K562 (cell line): ENCODE data around the gene BNIP1. TPM values are rescaled to one million over a fixed set of nuclear protein-coding genes. Genes with fewer than 3 reads are reported as not detected.

Experiments used
- CHD4 ChIP-seq: fragments of 200-600 bp; sonication (generic); IDR thresholded peaks from 3 replicates; pipeline ENCODE4 v1.6.1; 2012; ENCODE audit warnings: low read depth, mild to moderate bottlenecking, mixed read lengths, low read length, inconsistent platforms; ENCODE audit not compliant: insufficient read depth, insufficient replicate concordance, poor library complexity, severe bottlenecking
- DACH1 ChIP-seq: fragments of 450-650 bp; IDR thresholded peaks from 2 replicates; pipeline ENCODE4 v1.6.1; 2018; ENCODE audit not compliant: partially characterized antibody
- DNMT1 ChIP-seq: fragments of 450-650 bp; IDR thresholded peaks from 2 replicates; pipeline ENCODE4 v1.6.1; 2016; ENCODE audit warnings: antibody characterized with exemption, mild to moderate bottlenecking
- HCFC1 ChIP-seq: IDR thresholded peaks from 2 replicates; pipeline ENCODE4 v1.6.1; 2012; ENCODE audit warnings: low read depth, low read length, improper control_type of control experiment
- MNT ChIP-seq, 2 experiments: fragments of 450-650 bp; conservative IDR thresholded peaks; 2 replicates each; pipeline ENCODE4 v1.6.1; 2017; ENCODE audit warnings: mild to moderate bottlenecking in 2 of 2, moderate library complexity in 2 of 2
- PBX2 ChIP-seq, 2 experiments: IDR thresholded peaks in 1 of 2; conservative IDR thresholded peaks in 1 of 2; 2 replicates each; pipeline ENCODE4 v1.6.1; 2016; ENCODE audit warnings: low read depth in 2 of 2, mild to moderate bottlenecking in 1 of 2, missing compliant biosample characterization in 1 of 2, missing genetic modification characterization in 1 of 2, moderate library complexity in 1 of 2
- SETDB1 ChIP-seq: IDR thresholded peaks from one replicate; pipeline ENCODE4 v1.6.1; 2012; ENCODE audit warnings: low read length, control low read depth, inconsistent platforms
- SMAD1 ChIP-seq: fragments of 150-350 bp; IDR thresholded peaks from 2 replicates; pipeline ENCODE4 v1.6.1; 2014; ENCODE audit warnings: low read length, low read depth; ENCODE audit not compliant: partially characterized antibody
- SOX6 ChIP-seq: fragments of 450-650 bp; IDR thresholded peaks from 2 replicates; pipeline ENCODE4 v1.6.1; 2014; ENCODE audit warnings: mild to moderate bottlenecking
- SP1 ChIP-seq: sonication (generic); formaldehyde crosslinking; IDR thresholded peaks from 2 replicates; pipeline ENCODE4 v1.8.1; 2022; ENCODE audit warnings: mild to moderate bottlenecking, missing genetic modification reagents
- STAT5A ChIP-seq: IDR thresholded peaks from 2 replicates; pipeline ENCODE4 v1.6.1; 2012; ENCODE audit warnings: low read length, inconsistent platforms, borderline replicate concordance
- SUPT5H ChIP-seq: fragments of 450-650 bp; IDR thresholded peaks from 2 replicates; pipeline ENCODE4 v1.6.1; 2016
- TAF9B ChIP-seq: fragments of 450-650 bp; IDR thresholded peaks from 2 replicates; pipeline ENCODE4 v1.6.1; 2018; ENCODE audit warnings: mild to moderate bottlenecking; ENCODE audit not compliant: partially characterized antibody
- TBL1XR1 ChIP-seq, 2 experiments: IDR thresholded peaks; 2 replicates each; pipeline ENCODE4 v1.6.1; 2012; ENCODE audit warnings: improper control_type of control experiment in 2 of 2, low read length in 2 of 2, mild to moderate bottlenecking in 1 of 2
- YY1 ChIP-seq, 3 experiments: IDR thresholded peaks; 2 replicates each; pipeline ENCODE4 v1.6.1; 2011; ENCODE audit warnings: low read length in 2 of 3, mild to moderate bottlenecking in 2 of 3, moderate library complexity in 2 of 3, borderline replicate concordance in 1 of 3, control low read depth in 1 of 3, low read depth in 1 of 3; ENCODE audit not compliant: insufficient read depth in 3 of 3, insufficient replicate concordance in 2 of 3, control insufficient read depth in 1 of 3, insufficient read length in 1 of 3; ENCODE audit errors: extremely low read depth in 1 of 3
- ZBTB7A ChIP-seq: IDR thresholded peaks from 2 replicates; pipeline ENCODE4 v1.6.1; 2011; ENCODE audit warnings: low read depth, mild to moderate bottlenecking, low read length, moderate library complexity, borderline replicate concordance; ENCODE audit not compliant: control insufficient read depth
- ZFP91 ChIP-seq: sonication (generic); formaldehyde crosslinking; IDR thresholded peaks from 2 replicates; pipeline ENCODE4 v1.8.0; 2022; ENCODE audit warnings: mild to moderate bottlenecking, missing genetic modification reagents
- ZFX ChIP-seq: sonication (generic); formaldehyde crosslinking; IDR thresholded peaks from 2 replicates; pipeline ENCODE4 v1.8.0; 2022; ENCODE audit warnings: mild to moderate bottlenecking, missing genetic modification reagents, moderate library complexity
- ZNF124 ChIP-seq: sonication (generic); formaldehyde crosslinking; IDR thresholded peaks from 2 replicates; pipeline ENCODE4 v1.8.1; 2022; ENCODE audit warnings: missing genetic modification reagents
- ZNF224 ChIP-seq: sonication (generic); formaldehyde crosslinking; IDR thresholded peaks from 2 replicates; pipeline ENCODE4 v1.8.0; 2022; ENCODE audit warnings: mild to moderate bottlenecking, missing genetic modification reagents
- polyA plus RNA-seq, 8 experiments: library from polyadenylated mRNA; depleted of rRNA in 4 of 8; stranded (reverse) in 5 of 8; unstranded in 3 of 8; fragments of >200 nt; fragmentation: Nextera tagmentation in 2 of 8; fragmentation: Illumina TruSeq in 1 of 8; extraction: Ambion mirVana in 2 of 8; extraction: Trizol in 1 of 8; gene quantifications; 2 replicates each; pipeline versions ENCODE4 v1.2.1 to v1.2.3, GENCODE V29; 2011 to 2014; ENCODE audit warnings: inconsistent platforms in 1 of 8, missing spikeins in 1 of 8
- total RNA-seq, 7 experiments: library from RNA; depleted of rRNA in 6 of 7; stranded (reverse); fragments of >200 nt in 6 of 7; fragmentation: Illumina TruSeq in 2 of 7; extraction: Trizol in 2 of 7; gene quantifications; 2 replicates each; pipeline versions ENCODE4 v1.2.1 to v1.2.3, GENCODE V29; 2011 to 2021; ENCODE audit warnings: low replicate concordance in 1 of 7

The BNIP1 gene
- total and polyA plus RNA-seq, 9 of the 15 experiments (the other 6 are each of a cell fraction or from before 2014, with no cell fraction given), result 18.8 to 65.0 (median 26.2) TPM

GRCh38 chr5:173144200-173145176 is at the start of gene BNIP1 (continued):
- peak; percentile 29 for TF ChIP-seq DACH1
- no peak for TF ChIP-seq ZNF124 (CRISPR knock-in tag)
- peak; percentile 82 for TF ChIP-seq HCFC1
- TF ChIP-seq PBX2 (CRISPR knock-in tag; IDR thresholded peaks at IDR 0.05; ENCODE audit: low read depth), result no peak
- TF ChIP-seq PBX2 (tag; conservative IDR thresholded peaks at IDR 0.05; ENCODE audit: low read depth), result no peak
- peak; percentile 93 for TF ChIP-seq ZBTB7A
- peak; percentile 86 to 98 (median 98) for TF ChIP-seq YY1 (IDR thresholded peaks at IDR 0.05; ENCODE audit: borderline replicate concordance in 1 of 3, control insufficient read depth in 1 of 3, extremely low read depth in 1 of 3, insufficient read depth in 3 of 3, insufficient read length in 1 of 3, insufficient replicate concordance in 2 of 3, low read depth in 1 of 3, low read length in 2 of 3)
- 0 out of 2 replicates have a peak, but pooled peaks have one; percentile 29 for TF ChIP-seq ZFP91
- no peak for TF ChIP-seq ZFX (CRISPR knock-in tag)
- no peak for TF ChIP-seq CHD4
- peak; percentile 78 for TF ChIP-seq SP1 (CRISPR knock-in tag)
- peak in 1 of 2 experiments; percentile 57; a peak in 1 of 4 replicates for TF ChIP-seq TBL1XR1 (IDR thresholded peaks at IDR 0.05; ENCODE audit: low read length in 2 of 2)
- peak; percentile 52 for TF ChIP-seq SMAD1
- TF ChIP-seq SUPT5H, result peak; percentile 81
- TF ChIP-seq TAF9B, result peak; percentile 78
- TF ChIP-seq STAT5A, result peak; percentile 39; the same call in 1 of the 2 replicates
- TF ChIP-seq DNMT1, result no peak
- TF ChIP-seq MNT (conservative IDR thresholded peaks at IDR 0.05), result peak; percentile 83 to 89
- TF ChIP-seq SOX6, result peak; percentile 66
- TF ChIP-seq ZNF224 (CRISPR knock-in tag), result 0 out of 2 replicates have a peak, but pooled peaks have one; percentile 40
- no peak for TF ChIP-seq SETDB1
